GM18502 (cell line): ENCODE data around the gene LATS2.

Source experiments
- ATAC-seq: cut with Tn5 transposase; IDR thresholded peaks from one replicate; pipeline ENCODE4 v1.9.1; 2021; ENCODE audit warnings: mild to moderate bottlenecking; ENCODE audit not compliant: unreplicated experiment, poor library complexity

Gene LATS2

GRCh38 chr13:21048901-21049698 lies 12.3 kb downstream of the LATS2 start:
- ATAC-seq = no peak

GRCh38 chr13:21047591-21048282 lies 13.6 kb downstream of the LATS2 start:
- no peak for ATAC-seq

GRCh38 chr13:21047087-21047486 lies 14.3 kb downstream of the LATS2 start:
- no peak for ATAC-seq

- no peak for ATAC-seq
Observed at GRCh38 chr13:21046203-21046602, 15.2 kb downstream of the LATS2 start.

- no peak for ATAC-seq
Observed at GRCh38 chr13:21045100-21045499, 16.3 kb downstream of the LATS2 start.

GRCh38 chr13:21043898-21044297 lies 17.5 kb downstream of the LATS2 start:
- no peak for ATAC-seq

- no peak for ATAC-seq
Observed at GRCh38 chr13:21040120-21040826, 21.1 kb downstream of the LATS2 start.

GRCh38 chr13:21039097-21039800 lies 22.1 kb downstream of the LATS2 start:
- no peak for ATAC-seq

GRCh38 chr13:21037656-21038055 lies 23.7 kb downstream of the LATS2 start:
- ATAC-seq = no peak

- ATAC-seq = no peak
Observed at GRCh38 chr13:21035498-21035897, 25.9 kb downstream of the LATS2 start.

GRCh38 chr13:21034603-21035191 lies 26.7 kb downstream of the LATS2 start:
- ATAC-seq = no peak

GRCh38 chr13:21033856-21034602 lies 27.4 kb downstream of the LATS2 start:
- no peak for ATAC-seq

GRCh38 chr13:21033212-21033840 lies 28.1 kb downstream of the LATS2 start:
- no peak for ATAC-seq

GRCh38 chr13:21032656-21033055 lies 28.7 kb downstream of the LATS2 start:
- no peak for ATAC-seq

GRCh38 chr13:21031594-21032275 lies 29.7 kb downstream of the LATS2 start:
- no peak for ATAC-seq

- ATAC-seq = no peak
Observed at GRCh38 chr13:21025539-21025938, 35.8 kb downstream of the LATS2 start.

- no peak for ATAC-seq
Observed at GRCh38 chr13:21022056-21022979, 39.1 kb downstream of the LATS2 start.
